Measurements from ENCODE around the gene KDM4D. TPM values are rescaled to one million over a fixed set of nuclear protein-coding genes. Genes with fewer than 3 reads are reported as not detected.

Gene KDM4D
- polyA plus RNA-seq, 1 experiment: 1.1 TPM

DNA sequence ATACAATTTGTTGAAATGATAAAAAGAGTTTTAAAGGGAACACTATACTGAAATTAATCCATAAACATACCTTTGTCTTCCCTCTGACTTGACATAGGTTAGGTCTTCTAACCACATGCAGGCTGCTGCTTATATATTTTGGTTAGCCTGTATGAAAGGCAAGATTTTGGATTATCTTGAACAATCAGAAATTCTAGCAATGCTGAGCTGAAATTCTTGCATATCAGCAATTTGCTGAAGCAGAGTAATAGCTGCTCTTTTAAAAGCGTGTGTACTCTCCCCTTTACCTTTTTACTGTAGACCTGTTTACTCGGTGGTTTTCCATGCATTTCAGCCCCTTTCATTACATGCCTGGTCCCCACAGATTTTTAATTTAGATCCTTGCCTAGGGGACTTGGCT, 34.2 kb upstream of the KDM4D start:
- ChIA-PET CTCF (interaction anchor here (1.3 kb wide), 1 partner anchor 316 kb away, joined by 3 read pairs; no protein-coding TSS in a partner anchor), POLR2A (no interaction called here)
- Histone ChIP-seq H3K4me3 (ENCODE audit: low read depth, low read length) (no peak overlapping the region), H3K27me3 (ENCODE audit: control insufficient read depth, insufficient read depth, low read length) (no peaks in the 10 kb centered on the region), H3K36me3 (ENCODE audit: control insufficient read depth, insufficient read depth, low read length) (no peaks in the 10 kb centered on the region)
- TF ChIP-seq, protein P1, sequence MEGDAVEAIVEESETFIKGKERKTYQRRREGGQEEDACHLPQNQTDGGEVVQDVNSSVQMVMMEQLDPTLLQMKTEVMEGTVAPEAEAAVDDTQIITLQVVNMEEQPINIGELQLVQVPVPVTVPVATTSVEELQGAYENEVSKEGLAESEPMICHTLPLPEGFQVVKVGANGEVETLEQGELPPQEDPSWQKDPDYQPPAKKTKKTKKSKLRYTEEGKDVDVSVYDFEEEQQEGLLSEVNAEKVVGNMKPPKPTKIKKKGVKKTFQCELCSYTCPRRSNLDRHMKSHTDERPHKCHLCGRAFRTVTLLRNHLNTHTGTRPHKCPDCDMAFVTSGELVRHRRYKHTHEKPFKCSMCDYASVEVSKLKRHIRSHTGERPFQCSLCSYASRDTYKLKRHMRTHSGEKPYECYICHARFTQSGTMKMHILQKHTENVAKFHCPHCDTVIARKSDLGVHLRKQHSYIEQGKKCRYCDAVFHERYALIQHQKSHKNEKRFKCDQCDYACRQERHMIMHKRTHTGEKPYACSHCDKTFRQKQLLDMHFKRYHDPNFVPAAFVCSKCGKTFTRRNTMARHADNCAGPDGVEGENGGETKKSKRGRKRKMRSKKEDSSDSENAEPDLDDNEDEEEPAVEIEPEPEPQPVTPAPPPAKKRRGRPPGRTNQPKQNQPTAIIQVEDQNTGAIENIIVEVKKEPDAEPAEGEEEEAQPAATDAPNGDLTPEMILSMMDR (IDR thresholded peaks at IDR 0.05; ENCODE audit: insufficient read depth, low read depth, low read length): no peak
- no peak for DNase-seq (ENCODE audit: low read depth)

DNA sequence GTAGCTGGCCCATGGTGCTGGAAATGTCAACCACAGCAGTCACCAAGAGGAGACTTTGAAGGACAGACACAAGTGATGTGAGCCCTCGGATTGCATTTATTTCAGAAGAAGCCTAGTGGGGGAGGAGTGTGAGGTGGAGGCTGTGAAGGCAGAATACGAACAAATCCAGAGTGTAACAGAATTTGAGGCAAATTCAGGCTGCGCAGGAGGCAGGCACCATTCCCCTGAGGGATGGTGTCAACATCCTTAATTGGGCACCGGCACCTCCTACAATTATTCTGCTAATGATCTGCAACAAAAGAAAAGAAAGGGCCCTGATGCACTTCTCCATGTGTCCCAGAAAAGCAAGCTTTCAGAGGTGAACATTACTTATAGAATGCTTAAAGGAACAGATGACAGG, 32.4 kb upstream of the KDM4D start:
- Histone ChIP-seq H3K36me3 (ENCODE audit: control insufficient read depth, insufficient read depth, low read length) (no peaks in the 10 kb centered on the region), H3K27me3 (ENCODE audit: control insufficient read depth, insufficient read depth, low read length) (no peaks in the 10 kb centered on the region), H3K4me3 (ENCODE audit: low read depth, low read length) (no peak overlapping the region)
- DNase-seq (ENCODE audit: low read depth): no peak
- ChIA-PET POLR2A (no interaction called here), CTCF (no interaction called here)
- TF ChIP-seq, protein P1 (IDR thresholded peaks at IDR 0.05; ENCODE audit: insufficient read depth, low read depth, low read length): no peak

DNA sequence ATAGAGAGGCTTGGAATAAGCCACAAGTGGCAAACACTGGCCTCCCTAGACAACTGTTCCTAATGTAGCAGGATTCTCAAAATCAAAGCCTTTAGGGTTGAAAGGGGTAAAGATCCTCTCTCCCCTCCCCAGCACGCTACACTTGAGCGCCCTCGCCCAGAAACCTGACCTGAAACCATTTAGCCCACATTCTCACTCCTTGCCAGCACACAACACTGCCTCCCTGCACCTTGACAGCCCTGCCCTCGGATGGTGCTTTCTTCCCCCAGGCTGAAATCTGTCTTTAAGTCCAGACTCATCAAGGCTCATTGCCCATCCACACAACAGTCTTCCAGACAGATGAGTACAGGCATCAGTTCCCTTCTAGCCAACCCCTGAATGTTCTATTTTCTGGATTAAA, 26.7 kb upstream of the KDM4D start:
- H3K27me3 ChIP-seq (ENCODE audit: control insufficient read depth, insufficient read depth, low read length): no peaks in the 10 kb centered on the region
- CTCF ChIA-PET: no interaction called here
- DNase-seq (ENCODE audit: low read depth): no peak
- POLR2A ChIA-PET: no interaction called here
- no peak overlapping the region for H3K4me3 ChIP-seq (ENCODE audit: low read depth, low read length)
- no peaks in the 10 kb centered on the region for H3K36me3 ChIP-seq (ENCODE audit: control insufficient read depth, insufficient read depth, low read length)
- TF ChIP-seq, protein P1 (IDR thresholded peaks at IDR 0.05; ENCODE audit: insufficient read depth, low read depth, low read length): no peak

DNA sequence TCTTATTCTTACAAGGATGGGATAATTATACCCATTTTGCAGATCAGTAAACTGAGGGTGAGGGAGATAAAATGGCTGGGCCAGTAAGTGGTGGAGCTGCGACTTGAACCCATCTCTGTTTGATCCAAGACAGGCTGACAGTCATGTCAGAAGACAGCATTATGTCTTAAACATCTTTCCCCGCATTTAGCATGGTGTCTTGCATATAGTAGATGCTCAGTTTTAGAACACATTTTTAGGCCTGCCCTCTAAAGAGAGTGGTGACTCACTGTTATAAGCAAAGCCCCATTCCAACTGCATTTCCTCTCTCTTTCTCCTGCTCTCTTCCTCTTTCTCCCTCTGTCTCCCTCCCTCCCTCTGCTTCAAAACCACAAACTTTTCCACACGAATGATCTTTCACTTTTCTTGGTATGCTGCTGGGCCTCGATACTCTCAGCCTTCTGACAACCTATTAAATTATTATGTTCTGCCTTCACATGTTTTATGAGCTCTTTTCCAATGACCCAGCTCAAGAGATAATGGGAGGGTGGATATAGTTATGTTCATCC, 25.4 kb upstream of the KDM4D start:
- CTCF ChIA-PET: interaction anchor here (1.8 kb wide), 1 partner anchor 12 kb away, joined by 4 read pairs; no protein-coding TSS in a partner anchor
- no peaks in the 10 kb centered on the region for H3K27me3 ChIP-seq (ENCODE audit: control insufficient read depth, insufficient read depth, low read length)
- H3K4me3 ChIP-seq (ENCODE audit: low read depth, low read length): no peak overlapping the region
- POLR2A ChIA-PET: no interaction called here
- TF ChIP-seq, protein P1 (IDR thresholded peaks at IDR 0.05; ENCODE audit: insufficient read depth, low read depth, low read length): no peak
- no peaks in the 10 kb centered on the region for H3K36me3 ChIP-seq (ENCODE audit: control insufficient read depth, insufficient read depth, low read length)
- DNase-seq (ENCODE audit: low read depth): peak; percentile 65

DNA sequence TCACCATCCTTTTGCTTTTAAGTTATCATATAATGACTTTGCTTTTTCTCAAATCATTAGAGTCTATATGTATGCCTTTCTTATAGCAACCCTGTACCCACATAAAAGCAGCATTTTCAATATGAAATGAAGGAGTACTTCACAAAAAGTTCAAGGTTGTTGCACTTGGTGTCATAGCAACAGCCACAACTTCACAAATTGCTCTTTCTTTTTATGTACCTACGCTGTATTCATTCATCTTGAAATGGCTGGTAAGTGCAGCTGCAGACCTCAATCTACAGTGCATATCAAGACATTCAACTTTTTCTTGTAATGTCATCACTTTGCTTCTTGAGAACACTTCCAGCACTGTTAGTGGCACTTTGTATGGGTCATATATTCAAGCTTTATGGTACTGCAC, 18.8 kb upstream of the KDM4D start:
- TF ChIP-seq, protein P1 (IDR thresholded peaks at IDR 0.05; ENCODE audit: insufficient read depth, low read depth, low read length): no peak
- Histone ChIP-seq H3K27me3 (ENCODE audit: control insufficient read depth, insufficient read depth, low read length) (no peaks in the 10 kb centered on the region), H3K36me3 (ENCODE audit: control insufficient read depth, insufficient read depth, low read length) (no peaks in the 10 kb centered on the region), H3K4me3 (ENCODE audit: low read depth, low read length) (no peak overlapping the region)
- ChIA-PET POLR2A (no interaction called here), CTCF (no interaction called here)
- no peak for DNase-seq (ENCODE audit: low read depth)
